Adrenal gland (tissue), 5 donors: ENCODE measurements around the gene BMERB1.

Experiments
- POLR2A ChIP-seq, 2 donors: fragments of 450-650 bp; IDR thresholded peaks; one replicate each; pipeline ENCODE4 v1.6.1; 2017; ENCODE audit warnings: antibody characterized with exemption in 2 of 2, mild to moderate bottlenecking in 2 of 2, moderate library complexity in 1 of 2
- TF ChIP-seq, protein P1 (sequence below), 6 experiments: fragments of 450-650 bp in 4 of 6; fragments of 200-600 bp in 2 of 6; sonication (generic) in 1 of 6; IDR thresholded peaks; 1 replicate in 5 of 6; 2 replicates in 1 of 6; pipeline versions ENCODE4 v1.5.1 to v1.8.0; 2016 to 2021; ENCODE audit warnings: antibody characterized with exemption in 6 of 6, mild to moderate bottlenecking in 2 of 6, moderate library complexity in 1 of 6
- donor health status: DM: no; HTN: no; CAD: no.

- TF ChIP-seq POLR2A (IDR thresholded peaks at IDR 0.05): no peak
- TF ChIP-seq, protein P1, sequence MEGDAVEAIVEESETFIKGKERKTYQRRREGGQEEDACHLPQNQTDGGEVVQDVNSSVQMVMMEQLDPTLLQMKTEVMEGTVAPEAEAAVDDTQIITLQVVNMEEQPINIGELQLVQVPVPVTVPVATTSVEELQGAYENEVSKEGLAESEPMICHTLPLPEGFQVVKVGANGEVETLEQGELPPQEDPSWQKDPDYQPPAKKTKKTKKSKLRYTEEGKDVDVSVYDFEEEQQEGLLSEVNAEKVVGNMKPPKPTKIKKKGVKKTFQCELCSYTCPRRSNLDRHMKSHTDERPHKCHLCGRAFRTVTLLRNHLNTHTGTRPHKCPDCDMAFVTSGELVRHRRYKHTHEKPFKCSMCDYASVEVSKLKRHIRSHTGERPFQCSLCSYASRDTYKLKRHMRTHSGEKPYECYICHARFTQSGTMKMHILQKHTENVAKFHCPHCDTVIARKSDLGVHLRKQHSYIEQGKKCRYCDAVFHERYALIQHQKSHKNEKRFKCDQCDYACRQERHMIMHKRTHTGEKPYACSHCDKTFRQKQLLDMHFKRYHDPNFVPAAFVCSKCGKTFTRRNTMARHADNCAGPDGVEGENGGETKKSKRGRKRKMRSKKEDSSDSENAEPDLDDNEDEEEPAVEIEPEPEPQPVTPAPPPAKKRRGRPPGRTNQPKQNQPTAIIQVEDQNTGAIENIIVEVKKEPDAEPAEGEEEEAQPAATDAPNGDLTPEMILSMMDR (IDR thresholded peaks at IDR 0.05): no peak
Measured at GRCh38 chr16:15617901-15618300, 183.5 kb downstream of the BMERB1 start.
